ENCODE measurements around the gene ZNF846.
A peak's percentile ranks its signal among the peaks of the same experiment; 100 is the strongest.
"Not testable (repeated sequence)": the region's sequence is repeated elsewhere in the genome, so short reads cannot be mapped to it uniquely, and the experiment has no call there.

Gene ZNF846

GRCh38 chr19:9768175-9769112, at the start of gene ZNF846:
TSS of gene ZNF846 (minus strand) at chr19:9768738. CDS start at chr19:9764950, 3,788 bp downstream.
- peak; percentile 81 for DNase-seq

- no peak for DNase-seq
These were observed 49.7 kb upstream of the ZNF846 start for GRCh38 chr19:9818175-9818733.

- DNase-seq = no peak
These were observed 42.6 kb upstream of the ZNF846 start for GRCh38 chr19:9811139-9811538.

GRCh38 chr19:9808855-9809824, 40.6 kb upstream of the ZNF846 start:
- no peak for DNase-seq

- no peak for DNase-seq
These were observed 38.3 kb upstream of the ZNF846 start for GRCh38 chr19:9806803-9807202.

GRCh38 chr19:9801976-9802375, 33.4 kb upstream of the ZNF846 start:
- no peak for DNase-seq

- DNase-seq = no peak
These were observed 30.6 kb upstream of the ZNF846 start for GRCh38 chr19:9799162-9799561.

GRCh38 chr19:9797871-9798270, 29.3 kb upstream of the ZNF846 start:
- DNase-seq = no peak

GRCh38 chr19:9796113-9796773, 27.7 kb upstream of the ZNF846 start:
- peak; percentile 52 for DNase-seq

- DNase-seq = no peak
These were observed 24.6 kb upstream of the ZNF846 start for GRCh38 chr19:9793071-9793591.

- peak; percentile 15 for DNase-seq
These were observed 23.9 kb upstream of the ZNF846 start for GRCh38 chr19:9792206-9793070.

- peak; percentile 13 for DNase-seq
These were observed 23.1 kb upstream of the ZNF846 start for GRCh38 chr19:9791552-9792205.

- not testable (repeated sequence) for DNase-seq
These were observed 22.5 kb upstream of the ZNF846 start for GRCh38 chr19:9791073-9791367.

- not testable (repeated sequence) for DNase-seq
These were observed 21.0 kb upstream of the ZNF846 start for GRCh38 chr19:9789579-9789978.

GRCh38 chr19:9789066-9789465, 20.5 kb upstream of the ZNF846 start:
- no peak for DNase-seq

- not testable (repeated sequence) for DNase-seq
These were observed 20.1 kb upstream of the ZNF846 start for GRCh38 chr19:9788604-9789003.

- no peak for DNase-seq
These were observed 18.3 kb upstream of the ZNF846 start for GRCh38 chr19:9786819-9787218.

- no peak for DNase-seq
These were observed 17.8 kb upstream of the ZNF846 start for GRCh38 chr19:9786342-9786741.

- DNase-seq = peak; percentile 93
These were observed 17.1 kb upstream of the ZNF846 start for GRCh38 chr19:9785367-9786331.

GRCh38 chr19:9784163-9784496, 15.6 kb upstream of the ZNF846 start:
- not testable (repeated sequence) for DNase-seq

Data from NCI-H2107 (cell line).